ENCODE data around the gene PTPRC. TPM values are rescaled to one million over a fixed set of nuclear protein-coding genes. Genes with fewer than 3 reads are reported as not detected.

PTPRC gene
- total RNA-seq, 1 donor from 2014 or later = not detected

- no peak overlapping the region for H3K27ac Mint-ChIP-seq (ENCODE audit: unreplicated experiment)
- H3K36me3 Mint-ChIP-seq (ENCODE audit: low read depth, unreplicated experiment) = no peaks in the 10 kb centered on the region
- no peak for DNase-seq (ENCODE audit: low spot score)
- no peaks in the 10 kb centered on the region for H3K4me1 Mint-ChIP-seq (ENCODE audit: unreplicated experiment)
- H3K9me3 Mint-ChIP-seq (ENCODE audit: unreplicated experiment) = no peaks in the 10 kb centered on the region
- no peak overlapping the region for H3K4me3 Mint-ChIP-seq (ENCODE audit: unreplicated experiment)
- TF ChIP-seq CTCF (IDR thresholded peaks at IDR 0.05; ENCODE audit: unreplicated experiment) = no peak
- H3K27me3 Mint-ChIP-seq (ENCODE audit: unreplicated experiment) = no peaks in the 10 kb centered on the region
Observed at GRCh38 chr1:198669771-198670170, 30.9 kb downstream of the PTPRC start.

- H3K4me1 Mint-ChIP-seq (ENCODE audit: unreplicated experiment) = no peaks in the 10 kb centered on the region
- no peak overlapping the region for H3K27ac Mint-ChIP-seq (ENCODE audit: unreplicated experiment)
- H3K4me3 Mint-ChIP-seq (ENCODE audit: unreplicated experiment) = no peak overlapping the region
- no peaks in the 10 kb centered on the region for H3K9me3 Mint-ChIP-seq (ENCODE audit: unreplicated experiment)
- DNase-seq (ENCODE audit: low spot score) = no peak
- H3K27me3 Mint-ChIP-seq (ENCODE audit: unreplicated experiment) = no peaks in the 10 kb centered on the region
- TF ChIP-seq CTCF (IDR thresholded peaks at IDR 0.05; ENCODE audit: unreplicated experiment) = no peak
- no peaks in the 10 kb centered on the region for H3K36me3 Mint-ChIP-seq (ENCODE audit: low read depth, unreplicated experiment)
Observed at GRCh38 chr1:198671136-198671535, 32.3 kb downstream of the PTPRC start.

GRCh38 chr1:198672124-198672523 is 33.3 kb downstream of the PTPRC start:
- no peak overlapping the region for H3K27ac Mint-ChIP-seq (ENCODE audit: unreplicated experiment)

GRCh38 chr1:198674009-198674408 is 35.2 kb downstream of the PTPRC start:
- H3K27ac Mint-ChIP-seq (ENCODE audit: unreplicated experiment) = no peak overlapping the region
- DNase-seq (ENCODE audit: low spot score) = no peak
- no peak for TF ChIP-seq CTCF (IDR thresholded peaks at IDR 0.05; ENCODE audit: unreplicated experiment)
- H3K4me1 Mint-ChIP-seq (ENCODE audit: unreplicated experiment) = no peaks in the 10 kb centered on the region
- H3K36me3 Mint-ChIP-seq (ENCODE audit: low read depth, unreplicated experiment) = no peaks in the 10 kb centered on the region
- no peaks in the 10 kb centered on the region for H3K9me3 Mint-ChIP-seq (ENCODE audit: unreplicated experiment)
- no peaks in the 10 kb centered on the region for H3K27me3 Mint-ChIP-seq (ENCODE audit: unreplicated experiment)
- H3K4me3 Mint-ChIP-seq (ENCODE audit: unreplicated experiment) = no peak overlapping the region

More at GRCh38 chr1:198672124-198672523, 33.3 kb downstream of the PTPRC start:
- no peak for DNase-seq (ENCODE audit: low spot score)
- Mint-ChIP-seq H3K9me3 (ENCODE audit: unreplicated experiment) (no peaks in the 10 kb centered on the region), H3K27me3 (ENCODE audit: unreplicated experiment) (no peaks in the 10 kb centered on the region), H3K36me3 (ENCODE audit: low read depth, unreplicated experiment) (no peaks in the 10 kb centered on the region), H3K4me1 (ENCODE audit: unreplicated experiment) (no peaks in the 10 kb centered on the region), H3K4me3 (ENCODE audit: unreplicated experiment) (no peak overlapping the region)
- TF ChIP-seq CTCF (IDR thresholded peaks at IDR 0.05; ENCODE audit: unreplicated experiment) = no peak

- H3K27ac Mint-ChIP-seq (ENCODE audit: unreplicated experiment) = no peak overlapping the region
- no peaks in the 10 kb centered on the region for H3K27me3 Mint-ChIP-seq (ENCODE audit: unreplicated experiment)
- no peaks in the 10 kb centered on the region for H3K4me1 Mint-ChIP-seq (ENCODE audit: unreplicated experiment)
- H3K9me3 Mint-ChIP-seq (ENCODE audit: unreplicated experiment) = no peaks in the 10 kb centered on the region
- H3K4me3 Mint-ChIP-seq (ENCODE audit: unreplicated experiment) = no peak overlapping the region
- no peak for TF ChIP-seq CTCF (IDR thresholded peaks at IDR 0.05; ENCODE audit: unreplicated experiment)
- no peaks in the 10 kb centered on the region for H3K36me3 Mint-ChIP-seq (ENCODE audit: low read depth, unreplicated experiment)
- DNase-seq (ENCODE audit: low spot score) = no peak
Observed at GRCh38 chr1:198676253-198676652, 37.4 kb downstream of the PTPRC start.
